Glomerular visceral epithelial cell (primary cell): ENCODE results near the gene DDX53.

Source experiments
- DNase-seq: peaks from one replicate; pipeline ENCODE4 v3.0.0-alpha.2; 2016; ENCODE audit errors: extremely low spot score

The DDX53 gene

DNA sequence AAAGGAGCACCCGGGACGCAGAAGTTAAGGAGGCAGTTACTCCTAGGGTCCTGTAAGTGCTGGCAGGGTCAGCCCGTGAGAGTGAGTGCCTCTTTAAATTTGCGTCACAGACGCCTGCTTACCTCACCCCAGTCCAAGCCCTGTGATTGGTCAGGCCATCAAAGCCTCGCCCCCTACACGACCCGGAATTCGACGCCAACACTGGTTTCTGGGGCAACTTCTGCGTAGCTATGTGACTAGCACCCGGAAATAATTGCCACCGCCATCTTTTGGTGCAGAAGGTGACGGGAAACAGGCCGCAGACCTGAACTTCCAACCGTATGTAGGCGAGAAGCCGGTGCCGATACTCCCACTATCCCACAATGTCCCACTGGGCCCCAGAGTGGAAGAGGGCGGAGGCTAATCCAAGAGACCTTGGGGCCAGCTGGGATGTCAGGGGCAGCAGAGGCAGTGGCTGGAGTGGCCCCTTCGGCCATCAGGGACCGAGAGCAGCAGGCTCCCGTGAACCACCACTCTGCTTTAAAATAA lies at the start of gene DDX53:
TSS of gene DDX53 (plus strand) at position 265 of the 528 bp plus-strand sequence. CDS start at position 363, 98 bp downstream.
- DNase-seq = no peak

DNA sequence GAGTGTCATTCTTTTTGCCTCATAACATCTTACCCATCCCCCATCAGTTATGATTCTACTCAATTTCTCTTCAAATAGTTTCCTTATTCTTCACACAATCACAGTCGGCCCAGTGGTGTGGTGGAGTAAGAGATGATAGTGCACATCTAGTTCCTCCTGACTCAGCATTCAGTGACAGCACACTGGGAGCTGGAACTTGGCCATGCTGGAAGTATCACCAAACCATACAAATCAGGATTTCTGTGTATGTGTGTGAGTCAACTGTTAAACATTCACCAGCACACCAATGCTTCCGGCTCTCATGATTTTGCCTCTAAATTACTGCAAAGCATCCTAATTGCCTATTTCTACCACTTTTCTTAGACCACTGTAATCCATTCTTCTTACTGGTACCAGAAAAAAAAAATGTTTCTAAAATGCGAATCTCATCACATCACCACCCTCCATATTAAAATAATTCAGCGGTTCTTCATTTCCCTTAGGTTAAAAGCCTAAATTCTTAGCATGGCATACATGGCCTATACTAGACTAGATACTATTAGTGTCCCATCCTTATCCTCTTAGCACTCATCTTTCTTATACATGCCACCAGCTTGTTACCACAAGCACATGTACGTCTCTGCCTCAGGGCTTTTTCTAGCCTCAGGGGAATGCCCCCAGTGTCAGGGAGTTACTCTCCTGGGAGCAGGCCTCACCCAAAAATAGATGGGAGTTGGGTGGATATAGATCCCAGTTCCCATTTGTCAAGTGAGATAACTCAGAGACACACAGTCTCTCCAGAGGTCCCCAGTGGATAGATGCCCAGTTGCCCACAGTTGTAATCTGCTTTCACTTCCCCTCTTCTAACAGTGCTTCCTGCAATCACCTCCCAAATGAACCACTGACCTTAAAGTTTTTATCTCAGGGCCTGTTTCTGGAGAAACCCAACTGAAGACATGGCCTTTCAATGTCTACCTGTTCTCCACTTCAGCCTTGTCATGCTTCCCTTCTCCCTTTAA lies 49.2 kb upstream of the DDX53 start:
- DNase-seq = peak; percentile 77

GRCh38 chrX:22952010-22952409 lies 47.8 kb upstream of the DDX53 start:
- DNase-seq = peak; percentile 3

GRCh38 chrX:22958250-22958649 lies 41.5 kb upstream of the DDX53 start:
- DNase-seq = no peak

DNA sequence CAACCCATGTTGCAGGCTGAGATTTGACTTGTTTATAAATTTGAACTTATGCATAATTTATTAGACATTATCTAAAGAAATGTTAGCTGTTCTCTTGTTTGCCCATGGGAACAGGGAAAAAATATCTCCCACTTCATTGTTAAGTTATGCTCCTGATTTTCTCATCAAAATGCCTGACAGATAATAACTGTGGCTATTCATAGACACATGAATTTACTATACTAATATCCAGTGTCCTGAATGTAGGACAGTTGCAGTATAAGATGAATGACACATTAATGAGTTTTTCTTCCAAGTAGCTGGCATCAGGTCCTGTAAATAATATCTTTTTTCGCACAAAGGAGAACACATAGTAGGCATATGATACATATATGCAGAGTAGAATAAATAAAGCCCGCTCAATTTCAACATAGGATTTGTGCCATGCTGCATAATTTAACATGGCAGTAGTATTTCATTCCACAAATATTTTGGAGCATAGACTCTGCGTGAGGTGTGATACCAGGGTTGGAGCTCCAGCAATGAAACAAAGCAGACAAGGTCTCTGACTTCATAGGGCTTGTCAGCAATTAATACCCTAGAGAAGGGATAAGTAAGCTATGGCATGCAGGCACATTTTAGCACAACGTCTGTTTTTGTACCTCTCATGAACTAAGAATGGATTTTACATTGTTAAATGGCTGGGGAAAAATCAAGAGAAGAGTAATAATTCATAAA lies 40.4 kb upstream of the DDX53 start:
- DNase-seq = no peak

- DNase-seq = no peak
Measured at GRCh38 chrX:22963196-22963595, 36.6 kb upstream of the DDX53 start.

DNA sequence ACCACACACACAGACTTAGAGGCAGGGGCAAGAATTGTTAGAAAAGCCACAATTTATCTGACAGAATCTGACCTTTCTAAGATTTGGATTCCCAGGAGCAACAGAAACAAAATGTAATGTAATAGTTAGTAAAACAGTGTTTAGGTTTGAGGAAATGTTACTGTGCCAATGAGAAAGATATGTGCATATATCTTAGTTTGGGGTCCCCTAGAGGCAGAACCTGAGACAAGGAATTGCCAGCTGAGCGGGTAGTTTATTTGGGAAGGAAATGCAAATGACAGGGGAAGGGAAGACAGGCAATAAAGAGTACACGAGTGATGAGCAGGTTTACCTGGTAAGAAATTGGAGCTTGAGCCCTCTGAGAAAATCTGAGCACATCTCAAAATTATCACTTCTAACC lies 31.3 kb upstream of the DDX53 start:
- DNase-seq = no peak

GRCh38 chrX:22969411-22969810 lies 30.3 kb upstream of the DDX53 start:
- DNase-seq = no peak

GRCh38 chrX:22970861-22971260 lies 28.9 kb upstream of the DDX53 start:
- no peak for DNase-seq

- DNase-seq = no peak
Measured at GRCh38 chrX:22974616-22975015, 25.1 kb upstream of the DDX53 start.

DNA sequence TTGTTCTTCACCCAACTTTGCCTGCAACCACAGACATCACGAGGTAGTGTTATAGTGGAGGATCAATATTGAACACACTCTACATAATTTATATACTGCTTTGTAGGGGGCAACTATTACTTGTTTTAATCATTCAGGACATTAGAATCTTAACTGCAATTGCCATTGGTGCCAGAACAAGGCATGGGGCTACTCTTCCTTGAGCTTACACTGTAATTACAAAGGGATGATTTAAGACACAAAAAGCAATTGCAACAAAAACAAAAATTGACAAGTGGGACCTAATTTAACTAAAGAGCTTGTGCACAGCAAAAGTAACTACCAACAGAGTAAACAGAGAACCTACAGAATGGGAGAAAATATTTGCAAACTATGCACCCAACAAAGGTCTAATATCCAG lies 24.0 kb upstream of the DDX53 start:
- no peak for DNase-seq

DNA sequence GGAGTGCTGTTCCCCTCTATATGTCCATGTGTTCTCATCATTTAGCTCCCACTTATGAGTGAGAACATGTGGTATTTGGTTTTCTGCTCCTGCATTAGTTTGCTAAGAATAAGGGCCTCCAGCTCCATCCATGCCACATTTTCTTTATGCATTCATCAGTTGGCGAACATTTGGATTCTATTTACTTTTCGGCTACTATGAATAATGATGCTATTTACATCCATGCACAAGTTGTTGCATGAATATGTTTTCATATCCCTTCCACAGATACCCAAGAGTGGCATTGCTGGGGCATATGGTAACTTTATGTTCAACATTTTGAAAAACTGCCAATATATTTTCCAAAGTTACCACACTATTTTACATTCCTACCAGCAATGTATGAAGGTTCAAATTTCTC lies 13.8 kb upstream of the DDX53 start:
- DNase-seq = no peak

DNA sequence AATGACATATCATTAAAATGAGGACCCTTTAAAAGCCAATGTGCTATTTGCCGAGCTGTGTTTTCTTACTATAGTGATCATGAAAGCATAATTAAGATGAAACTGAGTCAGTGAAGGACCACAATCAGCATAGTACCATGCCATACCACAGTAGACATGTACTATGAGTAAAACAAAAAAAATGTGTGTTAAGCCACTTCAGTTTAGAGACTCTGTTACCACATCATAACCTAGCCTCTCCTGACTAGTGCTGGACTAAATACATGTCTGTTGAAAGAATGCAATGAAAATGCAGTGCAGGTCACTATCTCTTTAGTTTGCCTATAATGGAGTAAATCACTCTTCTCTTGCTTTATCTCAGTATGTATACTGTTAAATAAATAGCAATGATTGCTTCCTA lies 12.3 kb upstream of the DDX53 start:
- no peak for DNase-seq

DNA sequence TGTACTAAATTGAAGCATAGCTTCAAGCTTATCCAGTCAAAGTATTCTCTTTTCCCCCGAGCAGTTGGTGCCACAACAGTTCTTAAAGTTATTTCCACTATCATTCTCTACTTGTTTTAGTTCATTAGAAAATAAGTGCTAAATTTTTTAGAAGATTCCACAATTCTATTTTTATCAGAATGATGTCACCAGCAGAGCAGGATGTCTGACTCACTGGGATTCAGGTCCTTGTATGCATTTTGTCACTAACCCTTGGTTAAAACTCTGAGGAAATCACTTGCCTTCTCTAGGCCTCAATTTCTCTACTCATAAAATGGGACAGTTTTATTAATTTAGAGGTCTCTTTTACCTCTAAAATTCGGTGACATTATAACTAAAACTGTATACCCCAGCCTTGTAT lies 3.4 kb downstream of the DDX53 start:
- peak; percentile 13 for DNase-seq

DNA sequence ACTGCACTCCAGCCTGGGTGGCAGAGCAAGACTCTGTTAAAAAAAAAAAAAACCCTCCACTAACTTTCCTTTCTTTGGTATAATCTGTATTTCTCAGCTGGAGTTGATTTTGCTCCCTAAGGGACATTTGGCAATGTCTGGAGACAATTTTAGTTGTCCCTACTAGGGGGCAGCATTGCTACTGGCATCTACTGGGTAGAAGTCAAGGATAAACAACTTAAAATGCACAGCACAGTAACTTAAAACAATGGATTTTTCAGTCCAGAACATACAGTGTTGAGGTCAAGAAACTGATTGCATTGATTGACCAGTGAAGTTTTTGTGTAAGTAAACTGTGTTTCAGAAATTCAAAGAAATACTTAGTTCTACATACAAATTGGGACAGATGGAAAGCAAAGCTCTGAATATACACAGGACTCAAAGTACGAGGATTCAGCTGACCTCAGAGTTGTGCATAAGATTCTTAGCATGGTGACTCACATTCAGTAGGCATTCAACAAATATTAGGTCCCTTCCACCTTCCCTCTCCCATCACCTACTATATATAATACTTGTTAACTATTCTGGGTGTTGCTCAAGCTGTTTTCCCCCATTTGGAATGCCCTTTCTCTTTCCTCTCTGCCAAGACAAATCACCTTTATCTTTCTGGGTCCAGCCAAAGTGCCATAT lies 8.8 kb downstream of the DDX53 start:
- DNase-seq = peak; percentile 2

GRCh38 chrX:23012162-23012561 lies 12.4 kb downstream of the DDX53 start:
- no peak for DNase-seq

DNA sequence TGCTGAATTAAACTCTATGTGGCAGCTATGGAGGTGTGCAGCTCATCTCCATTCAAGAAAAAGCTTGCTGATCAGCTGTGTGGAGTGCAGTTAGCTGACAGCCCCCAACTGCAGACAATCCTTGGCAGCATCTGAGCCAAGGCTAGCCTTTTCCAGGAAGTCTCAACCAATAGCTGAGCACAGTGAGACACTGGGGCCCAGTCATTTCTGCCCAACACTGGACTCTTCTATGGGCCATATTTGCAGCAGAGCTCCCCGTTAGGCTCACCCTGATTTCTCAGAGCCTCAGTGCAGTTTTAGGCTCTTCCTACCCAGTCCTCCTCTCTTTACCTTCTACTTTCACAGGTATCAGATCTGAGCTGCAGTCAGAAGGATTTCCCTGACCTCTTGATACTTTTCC lies 12.9 kb downstream of the DDX53 start:
- DNase-seq = no peak

- peak; percentile 1 for DNase-seq
Measured at GRCh38 chrX:23013366-23013765, 13.6 kb downstream of the DDX53 start.

- DNase-seq = no peak
Measured at GRCh38 chrX:23031600-23031999, 31.8 kb downstream of the DDX53 start.

GRCh38 chrX:23035493-23035892 lies 35.7 kb downstream of the DDX53 start:
- DNase-seq = no peak

GRCh38 chrX:23046443-23046842 lies 46.7 kb downstream of the DDX53 start:
- DNase-seq = no peak
